SU-DHL-6 (cell line): Measurements from ENCODE around the gene EOGT.

Experiments
- H2AFZ ChIP-seq: fragments of 200-600 bp; sonication (generic); 2 replicates; pipeline ENCODE4 v1.6.1; 2014; ENCODE audit warnings: low read depth, mild to moderate bottlenecking, moderate library complexity, mixed read lengths, antibody characterized with exemption, low read length; ENCODE audit not compliant: severe bottlenecking
- H3F3A ChIP-seq: fragments of 200-600 bp; shearing (Covaris generic); 2 replicates; pipeline ENCODE4 v1.6.0; 2016; ENCODE audit warnings: antibody characterized with exemption, mild to moderate bottlenecking; ENCODE audit not compliant: insufficient read depth
- H3K27ac ChIP-seq: fragments of 200-600 bp; sonication (generic); 2 replicates; pipeline ENCODE4 v1.5.1; 2016; ENCODE audit warnings: low read depth, mild to moderate bottlenecking, low read length, moderate library complexity, mixed read lengths
- H3K27me3 ChIP-seq: fragments of 200-600 bp; sonication (generic), shearing (Covaris generic); 2 replicates; pipeline ENCODE4 v1.6.0; 2014; ENCODE audit warnings: mild to moderate bottlenecking, low read length
- H3K36me3 ChIP-seq: fragments of 200-600 bp; sonication (generic); 2 replicates; pipeline ENCODE4 v1.6.1; 2014; ENCODE audit warnings: mild to moderate bottlenecking, low read length, mixed read lengths
- H3K4me2 ChIP-seq: fragments of 300-600, 200-600 bp; shearing (Covaris generic), sonication (generic); 2 replicates; pipeline ENCODE4 v1.6.0; 2014; ENCODE audit warnings: low read length, low read depth, mild to moderate bottlenecking; ENCODE audit not compliant: poor library complexity, severe bottlenecking
- H3K4me3 ChIP-seq: fragments of 200-600 bp; sonication (generic); 2 replicates; pipeline ENCODE4 v1.5.1; 2014; ENCODE audit warnings: antibody characterized with exemption, low read length, mild to moderate bottlenecking, mixed read lengths; ENCODE audit not compliant: insufficient read depth, poor library complexity, severe bottlenecking
- H3K79me2 ChIP-seq: fragments of 200-600 bp; sonication (generic); 2 replicates; pipeline ENCODE4 v1.6.1; 2014; ENCODE audit warnings: mild to moderate bottlenecking, low read length, moderate library complexity; ENCODE audit not compliant: insufficient read depth
- H3K9ac ChIP-seq: fragments of 200-600 bp; sonication (generic); 2 replicates; pipeline ENCODE4 v1.7.0; 2014; ENCODE audit warnings: mild to moderate bottlenecking, low read length
- H3K9me2 ChIP-seq: fragments of 200-600 bp; sonication (generic); replicated peaks from 2 replicates; pipeline ENCODE4 v1.6.1; 2014; ENCODE audit warnings: low read length; ENCODE audit not compliant: insufficient read depth
- H3K9me3 ChIP-seq: fragments of 200-600 bp; sonication (generic); 2 replicates; pipeline ENCODE4 v1.6.1; 2014; ENCODE audit warnings: low read length, mixed read lengths; ENCODE audit not compliant: insufficient read depth
- H4K20me1 ChIP-seq: fragments of 200-600 bp; sonication (generic); 2 replicates; pipeline ENCODE4 v1.6.1; 2014; ENCODE audit warnings: low read depth, mild to moderate bottlenecking, antibody characterized with exemption, low read length, moderate library complexity, mixed read lengths
- CTCF ChIP-seq: fragments of 200-600 bp; sonication (generic); IDR thresholded peaks from one replicate; pipeline ENCODE4 v1.5.1; 2017; ENCODE audit warnings: antibody characterized with exemption, mild to moderate bottlenecking, low read length, moderate library complexity; ENCODE audit not compliant: insufficient read depth, poor library complexity, severe bottlenecking
- EZH2phosphoT487 ChIP-seq: fragments of 200-600 bp; sonication (generic), shearing (Covaris generic); conservative IDR thresholded peaks from 2 replicates; pipeline ENCODE4 v1.6.1; 2018; ENCODE audit warnings: mild to moderate bottlenecking, antibody characterized with exemption, low read length, moderate library complexity, mixed read lengths

The EOGT gene

DNA sequence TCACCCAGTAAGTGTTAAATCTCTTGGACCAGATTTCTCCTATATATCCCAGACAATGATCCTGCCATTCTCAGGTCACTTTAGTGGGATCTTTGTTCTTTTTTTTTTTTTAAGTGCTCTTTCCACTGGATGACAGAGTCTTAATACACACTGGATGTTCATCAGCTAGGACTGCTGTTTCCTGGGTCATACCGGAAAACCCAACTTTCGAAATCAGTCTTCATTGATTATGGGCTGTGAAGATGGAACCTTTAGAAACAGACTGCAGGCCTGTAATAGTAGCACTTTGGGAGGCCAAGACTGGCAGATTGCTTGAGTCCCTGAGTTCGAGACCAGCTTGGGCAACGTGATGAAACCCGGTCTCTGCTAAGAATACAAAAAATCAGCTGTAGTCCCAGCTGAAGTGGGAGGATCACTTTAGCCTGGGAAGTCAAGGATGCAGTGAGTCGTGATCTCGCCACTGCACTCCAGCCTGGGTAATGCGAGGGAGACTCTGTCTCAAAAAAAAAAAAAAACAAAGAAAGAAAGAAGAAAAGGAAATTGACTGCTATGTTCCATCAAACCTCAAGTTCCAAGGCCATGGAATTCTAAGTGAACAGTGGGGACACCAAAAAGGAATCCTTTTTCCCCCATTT lies 2.3 kb downstream of the EOGT start:
- peaks cover 10% of the 10 kb centered on the region for H3K79me2 ChIP-seq
- H3K4me2 ChIP-seq, result no peak overlapping the region
- no peak overlapping the region for H3K4me3 ChIP-seq
- H3K9me3 ChIP-seq, result no peaks in the 10 kb centered on the region
- H3F3A ChIP-seq, result peaks cover 10% of the 10 kb centered on the region
- no peak overlapping the region for H3K27ac ChIP-seq
- no peaks in the 10 kb centered on the region for H4K20me1 ChIP-seq
- peaks cover 17% of the 10 kb centered on the region; the same call in 1 of the 2 replicates for H3K36me3 ChIP-seq
- H3K27me3 ChIP-seq, result no peaks in the 10 kb centered on the region
- no peak for TF ChIP-seq EZH2phosphoT487
- no peak for TF ChIP-seq CTCF
- no peaks in the 10 kb centered on the region for H3K9me2 ChIP-seq
- no peak overlapping the region for H3K9ac ChIP-seq
- no peak overlapping the region for H2AFZ ChIP-seq

- Histone ChIP-seq H3K4me3 (no peak overlapping the region), H3K36me3 (peaks cover 19% of the 10 kb centered on the region; the same call in 1 of the 2 replicates)
Measured at GRCh38 chr3:69009559-69010410, 3.7 kb downstream of the EOGT start.

GRCh38 chr3:69008980-69009379 lies 4.5 kb downstream of the EOGT start:
- Histone ChIP-seq H3K79me2 (peaks cover under 1% of the 10 kb centered on the region; the same call in 1 of the 2 replicates), H4K20me1 (no peaks in the 10 kb centered on the region), H3F3A (peaks cover 7% of the 10 kb centered on the region), H3K4me2 (no peak overlapping the region), H3K27me3 (no peaks in the 10 kb centered on the region), H3K4me3 (no peak overlapping the region), H3K27ac (no peak overlapping the region), H3K36me3 (peaks cover 23% of the 10 kb centered on the region; the same call in 1 of the 2 replicates), H3K9ac (no peak overlapping the region), H3K9me2 (no peaks in the 10 kb centered on the region), H2AFZ (no peak overlapping the region), H3K9me3 (no peaks in the 10 kb centered on the region)
- TF ChIP-seq CTCF (no peak), EZH2phosphoT487 (no peak)

More at GRCh38 chr3:69009559-69010410, 3.7 kb downstream of the EOGT start:
- Histone ChIP-seq H3K27me3 (no peaks in the 10 kb centered on the region), H4K20me1 (no peaks in the 10 kb centered on the region), H2AFZ (no peak overlapping the region), H3F3A (peaks cover 7% of the 10 kb centered on the region), H3K27ac (no peak overlapping the region), H3K79me2 (peaks cover 9% of the 10 kb centered on the region), H3K9ac (no peak overlapping the region), H3K4me2 (no peak overlapping the region), H3K9me2 (no peaks in the 10 kb centered on the region), H3K9me3 (no peaks in the 10 kb centered on the region)
- TF ChIP-seq CTCF (no peak), EZH2phosphoT487 (no peak)
